ENCODE measurements around the gene WDR46.
A peak's percentile ranks its signal among the peaks of the same experiment; 100 is the strongest.

WDR46 gene

GRCh38 chr6:33276864-33277662 is 12.0 kb downstream of the WDR46 start, which contains the start of gene B3GALT4:
Gene B3GALT4 (plus strand): TSS chr6:33277123. CDS start chr6:33277420, 297 bp downstream.
- Histone ChIP-seq H3K36me3 (ENCODE audit: control insufficient read depth in 2 of 2, insufficient read depth in 1 of 2, low read length in 2 of 2) (peaks cover 23 to 87% of the 10 kb centered on the region in 2 experiments), H3K9me3 (ENCODE audit: control insufficient read depth, insufficient read depth, low read depth, low read length) (no peaks in the 10 kb centered on the region), H3K4me3 (ENCODE audit: low read depth, low read length) (peak within 1 kb of the TSS; percentile 56), H3K4me1 (ENCODE audit: control insufficient read depth, insufficient read depth, low read length) (peaks cover 31% of the 10 kb centered on the region), H3K27ac (ENCODE audit: extremely low read depth, low read depth, low read length) (peak within 1 kb of the TSS; percentile 79)
- ChIA-PET CTCF (interaction anchor here (0.6 to 2.5 kb wide), 26 partner anchors 8 to 355 kb away, joined by 3 to 22 read pairs (median 4); partner anchors contain the start of genes CUTA, PFDN6, WDR46 and ZBTB22), POLR2A (interaction anchor here (0.6 to 6.5 kb wide), 30 partner anchors 13 to 305 kb away, joined by 3 to 92 read pairs (median 4); partner anchors contain the start of genes BAK1, CUTA, PFDN6 and RGL2)
- TF ChIP-seq IKZF3 (tag by site-specific recombination; IDR thresholded peaks at IDR 0.05) (peak; percentile 85), ZNF660 (tag by site-specific recombination; IDR thresholded peaks at IDR 0.05) (peak; percentile 93), ZNF521 (tag by site-specific recombination; IDR thresholded peaks at IDR 0.05) (no peak), ZNF350 (tag by site-specific recombination; IDR thresholded peaks at IDR 0.05) (no peak), ZNF146 (tag by site-specific recombination; IDR thresholded peaks at IDR 0.05) (peak; percentile 17; the same call in 1 of the 2 replicates), ZNF202 (tag by site-specific recombination; IDR thresholded peaks at IDR 0.05; ENCODE audit: borderline replicate concordance) (no peak), ZNF449 (tag by site-specific recombination; IDR thresholded peaks at IDR 0.05) (peak; percentile 34; the same call in 1 of the 2 replicates), ZNF629 (tag by site-specific recombination; IDR thresholded peaks at IDR 0.05) (peak; percentile 68), ZNF239 (tag by site-specific recombination; IDR thresholded peaks at IDR 0.05) (no peak), ZNF639 (tag by site-specific recombination; IDR thresholded peaks at IDR 0.05) (no peak), ZNF513 (tag by site-specific recombination; IDR thresholded peaks at IDR 0.05) (peak; percentile 33; the same call in 1 of the 2 replicates), ZNF514 (tag by site-specific recombination; IDR thresholded peaks at IDR 0.05) (no peak), PRDM1 (tag by site-specific recombination; IDR thresholded peaks at IDR 0.05) (no peak), ZNF391 (tag by site-specific recombination; IDR thresholded peaks at IDR 0.05; ENCODE audit: borderline replicate concordance, low read depth) (peak; percentile 73; the same call in 1 of the 2 replicates), ZNF530 (tag by site-specific recombination; IDR thresholded peaks at IDR 0.05; ENCODE audit: low read depth) (no peak), ZNF488 (tag by site-specific recombination; IDR thresholded peaks at IDR 0.05) (no peak), YY1 (tag by site-specific recombination; IDR thresholded peaks at IDR 0.05) (0 out of 2 replicates have a peak, but pooled peaks have one; percentile 45), ZNF596 (tag by site-specific recombination; IDR thresholded peaks at IDR 0.05) (peak; percentile 72), ZNF610 (tag by site-specific recombination; IDR thresholded peaks at IDR 0.05; ENCODE audit: borderline replicate concordance) (peak; percentile 94), CTCF (tag by site-specific recombination; IDR thresholded peaks at IDR 0.05) (peak; percentile 97), SP3 (tag by site-specific recombination; IDR thresholded peaks at IDR 0.05) (peak; percentile 92), INSM2 (tag by site-specific recombination; IDR thresholded peaks at IDR 0.05) (0 out of 2 replicates have a peak, but pooled peaks have one; percentile 9), ZFP41 (tag by site-specific recombination; IDR thresholded peaks at IDR 0.05; ENCODE audit: borderline replicate concordance) (no peak), ZNF510 (tag by site-specific recombination; IDR thresholded peaks at IDR 0.05; ENCODE audit: insufficient replicate concordance) (no peak), ZFP69B (tag by site-specific recombination; IDR thresholded peaks at IDR 0.05) (peak; percentile 58; the same call in 1 of the 2 replicates), REPIN1 (tag by site-specific recombination; IDR thresholded peaks at IDR 0.05; ENCODE audit: low read depth) (0 out of 2 replicates have a peak, but pooled peaks have one; percentile 63), ZNF354C (tag by site-specific recombination; IDR thresholded peaks at IDR 0.05; ENCODE audit: borderline replicate concordance, low read depth) (no peak), ZNF561 (tag by site-specific recombination; IDR thresholded peaks at IDR 0.05; ENCODE audit: borderline replicate concordance) (peak; percentile 91)

All from HEK293 (cell line).